Measurements from ENCODE around the gene AGPAT2.

Gene AGPAT2

GRCh38 chr9:136626740-136627642 lies 60.3 kb downstream of the AGPAT2 start:
- TF ChIP-seq ZFX (IDR thresholded peaks at IDR 0.05; ENCODE audit: borderline replicate concordance) (no peak), CTCF (IDR thresholded peaks at IDR 0.05) (no peak)
- no peak overlapping the region for H3K27ac ChIP-seq

GRCh38 chr9:136626066-136626725 lies 61.1 kb downstream of the AGPAT2 start:
- no peak overlapping the region for H3K27ac ChIP-seq
- TF ChIP-seq CTCF (IDR thresholded peaks at IDR 0.05), result no peak
- no peak for TF ChIP-seq ZFX (IDR thresholded peaks at IDR 0.05; ENCODE audit: borderline replicate concordance)

- TF ChIP-seq ZFX (IDR thresholded peaks at IDR 0.05; ENCODE audit: borderline replicate concordance) (no peak), CTCF (IDR thresholded peaks at IDR 0.05) (peak; percentile 13; the same call in 1 of the 2 replicates)
- H3K27ac ChIP-seq, result no peak overlapping the region
Observed at GRCh38 chr9:136625101-136626065, 61.9 kb downstream of the AGPAT2 start.

GRCh38 chr9:136624184-136624951 lies 62.9 kb downstream of the AGPAT2 start:
- no peak overlapping the region for H3K27ac ChIP-seq

GRCh38 chr9:136623842-136624183 lies 63.4 kb downstream of the AGPAT2 start:
- TF ChIP-seq CTCF (IDR thresholded peaks at IDR 0.05) (no peak), ZFX (IDR thresholded peaks at IDR 0.05; ENCODE audit: borderline replicate concordance) (no peak)
- no peak overlapping the region for H3K27ac ChIP-seq

More at GRCh38 chr9:136624184-136624951, 62.9 kb downstream of the AGPAT2 start:
- no peak for TF ChIP-seq CTCF (IDR thresholded peaks at IDR 0.05)
- no peak for TF ChIP-seq ZFX (IDR thresholded peaks at IDR 0.05; ENCODE audit: borderline replicate concordance)

Measured in 22Rv1 (cell line).